ENCODE results near the gene FMNL1. TPM values are rescaled to one million over a fixed set of nuclear protein-coding genes. Genes with fewer than 3 reads are reported as not detected.

The FMNL1 gene
- total RNA-seq, 2 donors from 2014 or later = 4.0 to 5.2 TPM

DNA sequence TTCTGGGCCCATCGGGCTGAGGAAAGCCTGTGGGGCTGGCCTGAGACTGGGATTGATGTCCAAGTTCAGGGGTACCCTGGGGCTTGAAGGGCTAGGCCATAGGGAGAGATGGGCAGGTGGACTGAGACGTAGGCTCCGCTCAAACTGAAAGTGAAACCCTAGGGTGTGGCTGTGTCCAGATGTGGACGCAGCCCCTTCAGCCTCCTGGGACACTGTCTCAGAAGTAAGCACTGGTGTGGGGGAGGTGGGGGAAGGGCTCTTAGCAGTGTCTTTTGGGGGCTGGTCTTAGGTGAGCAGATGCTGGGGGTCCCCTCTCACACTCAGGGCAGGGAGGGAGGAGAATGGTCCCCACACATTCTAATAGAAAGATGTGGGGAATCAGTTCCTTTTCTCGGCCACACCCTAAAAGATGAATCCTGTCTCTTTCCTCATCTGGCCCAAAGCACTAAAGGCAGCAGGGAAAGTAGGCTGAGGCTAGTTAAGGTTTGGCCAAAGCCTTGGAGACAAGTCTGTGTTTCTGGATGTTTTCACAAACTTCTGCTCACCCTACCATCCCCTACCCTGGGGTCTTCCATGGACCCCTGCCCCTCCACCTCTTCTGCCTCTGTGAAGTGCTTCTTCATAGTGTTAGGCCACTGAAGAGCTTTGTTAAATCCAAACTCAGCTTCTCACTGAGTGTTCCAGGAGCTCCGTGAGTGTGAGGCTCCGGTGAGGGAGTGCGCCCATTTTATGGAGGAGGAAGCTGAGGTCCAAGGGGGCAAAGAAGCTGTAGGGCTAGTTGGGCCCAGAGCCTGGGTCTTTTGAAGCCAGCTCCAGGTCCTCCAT is 5.6 kb downstream of the FMNL1 start:
- peak overlapping the region in 3 of 4 donors; percentile 40 to 74 (median 51) for H3K27ac ChIP-seq
- TF ChIP-seq, protein P1, sequence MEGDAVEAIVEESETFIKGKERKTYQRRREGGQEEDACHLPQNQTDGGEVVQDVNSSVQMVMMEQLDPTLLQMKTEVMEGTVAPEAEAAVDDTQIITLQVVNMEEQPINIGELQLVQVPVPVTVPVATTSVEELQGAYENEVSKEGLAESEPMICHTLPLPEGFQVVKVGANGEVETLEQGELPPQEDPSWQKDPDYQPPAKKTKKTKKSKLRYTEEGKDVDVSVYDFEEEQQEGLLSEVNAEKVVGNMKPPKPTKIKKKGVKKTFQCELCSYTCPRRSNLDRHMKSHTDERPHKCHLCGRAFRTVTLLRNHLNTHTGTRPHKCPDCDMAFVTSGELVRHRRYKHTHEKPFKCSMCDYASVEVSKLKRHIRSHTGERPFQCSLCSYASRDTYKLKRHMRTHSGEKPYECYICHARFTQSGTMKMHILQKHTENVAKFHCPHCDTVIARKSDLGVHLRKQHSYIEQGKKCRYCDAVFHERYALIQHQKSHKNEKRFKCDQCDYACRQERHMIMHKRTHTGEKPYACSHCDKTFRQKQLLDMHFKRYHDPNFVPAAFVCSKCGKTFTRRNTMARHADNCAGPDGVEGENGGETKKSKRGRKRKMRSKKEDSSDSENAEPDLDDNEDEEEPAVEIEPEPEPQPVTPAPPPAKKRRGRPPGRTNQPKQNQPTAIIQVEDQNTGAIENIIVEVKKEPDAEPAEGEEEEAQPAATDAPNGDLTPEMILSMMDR (IDR thresholded peaks at IDR 0.05) = no peak
- TF ChIP-seq POLR2A (IDR thresholded peaks at IDR 0.05) = no peak
- no peaks in the 10 kb centered on the region for H3K9me3 ChIP-seq
- H3K4me3 ChIP-seq = no peak overlapping the region
- ATAC-seq = no peak
- WGBS, 2 donors = 75 to 87% methylated on average over 8 of the region's 8 CpGs
- H3K4me1 ChIP-seq = peaks cover 27% of the 10 kb centered on the region
- peaks cover 0 to 2% of the 10 kb centered on the region in 2 donors for H3K27me3 ChIP-seq
- DNase-seq = no peak
- H3K36me3 ChIP-seq (replicated peaks in 1 of 2; ENCODE audit: insufficient read depth in 1 of 2, low read depth in 2 of 2) = no peaks in the 10 kb centered on the region
- intact Hi-C loops (cut with DNase I) = no loop called here

DNA sequence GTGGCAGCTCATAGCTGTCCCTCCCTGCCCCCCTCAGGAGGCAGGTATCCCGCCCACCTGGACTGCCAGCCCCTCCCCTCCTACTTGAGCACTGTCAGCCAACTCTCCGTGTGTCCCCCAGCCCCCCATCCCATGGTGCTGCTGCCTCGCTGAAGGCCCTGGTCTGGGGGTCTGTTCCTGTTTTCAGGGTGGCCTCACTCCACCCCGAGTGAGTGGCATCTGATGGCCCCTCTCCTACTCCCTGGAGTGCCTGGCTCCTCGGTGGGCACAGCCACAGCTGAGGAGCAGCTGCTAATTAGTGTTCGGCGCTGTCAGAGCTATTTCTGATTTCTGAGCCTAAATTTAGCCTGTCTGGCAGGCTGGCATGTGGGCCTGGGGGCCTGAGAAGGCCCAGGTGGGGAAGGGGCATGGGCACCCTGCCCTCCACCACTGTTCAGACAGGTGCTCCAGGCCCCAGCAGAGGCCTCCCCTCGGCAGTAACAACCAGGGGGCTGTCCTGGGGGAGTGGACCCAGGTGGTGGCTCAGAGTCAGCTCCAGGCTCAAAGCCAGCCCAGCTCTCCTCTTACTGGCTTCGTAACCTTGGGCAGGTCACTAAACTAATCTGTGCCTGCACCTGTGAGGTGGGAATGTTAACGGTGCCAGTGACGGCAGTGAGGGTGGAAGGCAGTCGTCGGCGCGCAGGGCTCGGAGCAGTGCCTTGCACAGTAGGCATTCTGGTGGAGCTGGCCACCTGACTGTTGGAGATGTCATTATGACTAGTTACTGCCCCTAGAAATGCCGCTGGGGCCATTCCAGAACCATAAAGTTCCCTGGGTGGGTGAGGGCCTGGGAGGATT is 6.5 kb downstream of the FMNL1 start:
- WGBS, 2 donors = 19 to 23% methylated on average over 8 to 17 of the region's 17 CpGs
- H3K4me3 ChIP-seq = no peak overlapping the region
- intact Hi-C loops (cut with DNase I) = no loop called here
- peak in 3 of 4 donors; percentile 57 to 77 (median 77) for DNase-seq
- H3K27ac ChIP-seq = peak overlapping the region in 3 of 4 donors; percentile 40 to 74 (median 45)
- TF ChIP-seq POLR2A (IDR thresholded peaks at IDR 0.05) = no peak
- TF ChIP-seq, protein P1 (IDR thresholded peaks at IDR 0.05) = no peak
- peaks cover 25% of the 10 kb centered on the region for H3K4me1 ChIP-seq
- H3K27me3 ChIP-seq = no peaks in the 10 kb centered on the region
- no peaks in the 10 kb centered on the region for H3K36me3 ChIP-seq (replicated peaks in 1 of 2; ENCODE audit: insufficient read depth in 1 of 2, low read depth in 2 of 2)
- H3K9me3 ChIP-seq = no peaks in the 10 kb centered on the region
- peak; percentile 25 for ATAC-seq

- H3K4me1 ChIP-seq = peaks cover 25% of the 10 kb centered on the region
- peak; percentile 39 for ATAC-seq
- intact Hi-C loops (cut with DNase I) = no loop called here
- H3K27me3 ChIP-seq = no peaks in the 10 kb centered on the region
- H3K27ac ChIP-seq = peak overlapping the region in 3 of 4 donors; percentile 40 to 74 (median 45)
- H3K9me3 ChIP-seq = no peaks in the 10 kb centered on the region
- DNase-seq = peak; percentile 50 to 86 (median 59)
- 50 to 69% methylated on average over 14 to 19 of the region's 19 CpGs for WGBS, 2 donors
- no peaks in the 10 kb centered on the region for H3K36me3 ChIP-seq (replicated peaks in 1 of 2; ENCODE audit: insufficient read depth in 1 of 2, low read depth in 2 of 2)
- TF ChIP-seq, protein P1 (IDR thresholded peaks at IDR 0.05) = no peak
- peak in 1 of 3 donors; percentile 2 for TF ChIP-seq POLR2A (IDR thresholded peaks at IDR 0.05)
- no peak overlapping the region for H3K4me3 ChIP-seq
These were observed 7.3 kb downstream of the FMNL1 start for GRCh38 chr17:45228763-45229539.

DNA sequence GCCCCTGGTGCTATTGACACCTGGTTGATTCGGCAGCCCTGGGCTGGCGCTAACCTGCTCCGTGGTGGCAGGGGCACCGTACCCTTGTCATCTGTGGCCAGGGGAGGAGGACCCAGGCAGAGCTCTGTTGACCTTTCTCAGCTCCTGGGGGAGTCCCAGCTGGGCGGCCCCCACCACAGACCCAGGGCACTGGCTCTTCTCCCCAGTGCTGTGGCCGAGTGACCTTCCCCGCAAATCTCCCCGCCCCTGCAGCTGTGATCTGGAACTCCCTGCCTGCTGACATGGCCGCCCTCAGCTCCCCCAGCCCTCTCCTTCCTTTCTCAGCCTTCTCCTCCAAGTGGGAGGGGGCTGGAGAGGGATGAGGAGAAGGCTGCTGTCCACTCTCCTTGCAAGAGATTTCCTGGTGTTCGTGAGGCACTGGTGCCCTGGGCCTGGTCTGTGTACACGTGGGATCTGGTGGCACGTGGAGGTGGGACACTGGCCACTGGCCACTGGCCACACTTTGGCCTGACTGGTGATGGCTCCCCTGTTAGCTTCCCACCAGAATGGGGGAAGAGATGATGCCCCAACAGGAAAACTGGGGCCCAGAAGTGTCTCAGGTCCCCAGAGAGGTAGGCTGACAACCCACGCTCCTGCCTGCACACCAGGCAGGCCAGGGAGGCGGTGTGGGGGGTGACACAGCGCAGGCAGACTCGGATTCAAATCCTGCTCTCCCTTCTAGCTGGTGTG is 8.2 kb downstream of the FMNL1 start:
- Histone ChIP-seq H3K4me3 (no peak overlapping the region), H3K27me3 (no peaks in the 10 kb centered on the region), H3K9me3 (no peaks in the 10 kb centered on the region), H3K27ac (peak overlapping the region in 2 of 4 donors; percentile 25 to 74), H3K36me3 (replicated peaks in 1 of 2; ENCODE audit: insufficient read depth in 1 of 2, low read depth in 2 of 2) (no peaks in the 10 kb centered on the region), H3K4me1 (peaks cover 25% of the 10 kb centered on the region)
- DNase-seq = no peak
- intact Hi-C loops (cut with DNase I) = no loop called here
- TF ChIP-seq POLR2A (IDR thresholded peaks at IDR 0.05) = no peak
- TF ChIP-seq, protein P1 (IDR thresholded peaks at IDR 0.05) = no peak
- no peak for ATAC-seq
- WGBS, 2 donors = 80 to 87% methylated on average over 6 to 15 of the region's 16 CpGs

Data from body of pancreas (tissue), 4 donors.